Subcutaneous adipose tissue (tissue), 4 donors: Measurements from ENCODE around the gene SLC4A2. TPM values are rescaled to one million over a fixed set of nuclear protein-coding genes. Genes with fewer than 3 reads are reported as not detected.

Experiments
- CTCF ChIP-seq: fragments of 450-650 bp; IDR thresholded peaks from one replicate; pipeline ENCODE4 v1.5.1; 2016; ENCODE audit warnings: low read depth, mild to moderate bottlenecking, control low read depth, antibody characterized with exemption, moderate library complexity
- total RNA-seq, 4 donors: library from RNA; depleted of rRNA; stranded (reverse); fragments of >200 nt; gene quantifications; one replicate each; pipeline ENCODE4 v1.1.0, GENCODE V29; 2016

The SLC4A2 gene
- total RNA-seq, 4 donors from 2014 or later = 40.1 to 65.0 (median 44.6) TPM

GRCh38 chr7:151077705-151078232 is 18.4 kb downstream of the SLC4A2 start:
- no peak for TF ChIP-seq CTCF

GRCh38 chr7:151078233-151079040 is 19.0 kb downstream of the SLC4A2 start:
- TF ChIP-seq CTCF = no peak

DNA sequence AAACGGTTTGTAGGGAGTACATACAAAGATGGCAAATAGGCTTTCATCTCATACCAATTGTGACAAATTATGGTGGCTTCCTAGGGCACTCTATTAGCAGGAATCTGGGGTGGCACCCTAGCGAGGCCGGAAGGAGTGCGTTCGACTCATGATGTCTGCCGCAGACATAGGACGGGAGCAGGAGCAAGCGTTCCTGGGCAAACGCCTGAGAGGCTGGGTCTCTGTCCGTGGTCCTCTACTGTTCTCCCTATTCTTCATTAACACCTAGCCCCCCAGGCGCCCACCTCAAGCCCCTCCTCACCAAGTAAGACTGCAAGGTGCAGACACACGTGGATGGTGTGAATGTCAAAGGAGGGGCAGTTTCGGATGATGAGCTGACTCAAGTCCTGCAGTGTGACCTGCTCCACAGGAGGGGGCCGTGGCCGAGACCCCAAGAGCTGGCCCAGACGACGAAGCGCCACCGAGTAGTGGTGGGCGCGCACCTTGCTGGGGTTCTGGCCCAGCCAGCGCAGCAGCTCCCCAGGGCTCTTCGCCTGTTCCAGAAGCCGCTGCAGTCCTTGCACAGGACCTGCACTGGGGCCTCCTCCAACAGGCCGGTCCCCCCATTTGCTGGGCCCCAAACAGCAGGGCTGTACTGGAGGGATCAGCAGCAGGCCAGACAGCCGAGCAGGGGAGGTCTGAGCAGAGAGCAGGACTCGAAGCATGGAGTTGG is 20.0 kb downstream of the SLC4A2 start:
- no peak for TF ChIP-seq CTCF

DNA sequence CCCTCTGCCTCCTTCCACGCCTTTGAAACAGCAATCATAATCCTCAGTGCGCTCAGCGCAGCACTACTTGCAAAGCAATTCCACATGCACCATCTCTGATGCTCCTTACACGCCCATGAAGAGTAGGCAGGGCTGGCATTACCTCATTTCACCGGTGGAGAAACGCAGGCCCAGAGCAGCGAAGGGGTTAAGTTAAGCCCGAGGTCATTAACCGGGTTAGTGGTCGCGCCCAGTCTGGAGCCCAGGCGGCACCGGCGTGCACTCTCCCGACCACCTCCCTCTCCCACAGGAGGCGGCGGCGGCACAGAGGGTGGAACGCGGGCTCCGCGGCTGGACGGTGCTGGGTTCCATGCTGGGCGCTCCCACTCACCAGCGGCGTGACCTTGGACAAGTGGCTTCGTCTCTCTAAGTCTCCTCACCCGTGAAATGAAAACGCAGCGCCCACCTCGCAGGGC is 20.7 kb downstream of the SLC4A2 start:
- no peak for TF ChIP-seq CTCF

DNA sequence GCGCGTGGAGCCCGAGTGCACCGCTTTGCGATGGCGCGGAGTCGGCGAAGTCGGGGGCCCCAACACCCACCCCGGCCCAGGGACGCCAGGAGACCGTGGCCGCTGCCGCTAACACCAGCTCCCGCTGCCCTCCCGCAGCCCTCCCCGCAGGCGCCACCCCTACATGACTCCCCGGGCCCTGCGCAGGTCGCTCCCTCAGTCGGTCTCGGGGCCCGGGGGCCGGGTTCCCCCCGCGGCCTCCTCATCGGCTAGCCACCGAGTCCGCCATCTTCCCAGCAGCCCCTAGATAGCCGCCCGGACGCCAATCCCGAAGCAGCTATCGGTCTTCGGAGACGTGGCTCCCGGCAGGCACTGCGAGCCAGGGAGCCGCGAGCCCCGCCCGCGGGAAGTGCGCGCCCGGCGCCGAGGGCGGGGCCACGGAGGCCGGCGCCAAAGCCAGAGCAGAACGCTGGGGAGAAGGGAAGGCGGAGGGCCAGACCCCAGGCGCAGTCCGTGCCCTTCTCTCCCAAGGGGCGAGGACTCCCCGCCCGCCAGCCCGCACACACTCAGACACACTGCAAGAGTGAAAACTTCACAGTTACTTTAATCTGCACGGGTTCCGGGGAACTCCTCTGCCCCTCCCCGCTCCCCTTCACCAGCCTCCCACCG is 21.3 kb downstream of the SLC4A2 start, which contains the start of gene FASTK:
FASTK (minus strand) TSS at position 288 of the 648 bp plus-strand sequence; CDS start at position 245, 43 bp downstream.
- no peak for TF ChIP-seq CTCF

GRCh38 chr7:151081170-151082101 is 22.0 kb downstream of the SLC4A2 start:
- no peak for TF ChIP-seq CTCF
